ENCODE measurements around the gene PHF23.
"Not testable (repeated sequence)": the region's sequence is repeated elsewhere in the genome, so short reads cannot be mapped to it uniquely, and the experiment has no call there.

PHF23 gene

GRCh38 chr17:7258731-7259554 is 19.7 kb upstream of the PHF23 start:
- in situ Hi-C loops (cut with MboI; ENCODE audit: low sequenced_read_pairs), result no loop called here

GRCh38 chr17:7256766-7257456 is 17.7 kb upstream of the PHF23 start:
- in situ Hi-C loops (cut with MboI; ENCODE audit: low sequenced_read_pairs), result no loop called here

- in situ Hi-C loops (cut with MboI; ENCODE audit: low sequenced_read_pairs), result no loop called here
These were observed 15.3 kb upstream of the PHF23 start for GRCh38 chr17:7254511-7254910.

- in situ Hi-C loops (cut with MboI; ENCODE audit: low sequenced_read_pairs), result no loop called here
These were observed 13.8 kb upstream of the PHF23 start for GRCh38 chr17:7253082-7253481.

GRCh38 chr17:7252176-7253043 is 13.2 kb upstream of the PHF23 start, which contains the start of gene ELP5:
Gene ELP5, plus strand, starts transcription at chr17:7252215. Its CDS starts 336 bp downstream, at chr17:7252551.
- in situ Hi-C loops (cut with MboI; ENCODE audit: low sequenced_read_pairs), result no loop called here

- in situ Hi-C loops (cut with MboI; ENCODE audit: low sequenced_read_pairs), result no loop called here
These were observed 12.5 kb upstream of the PHF23 start, which contains the start of gene CTDNEP1 for GRCh38 chr17:7251661-7252175. Gene CTDNEP1, minus strand, starts transcription at chr17:7251734. Its CDS starts 438 bp downstream, at chr17:7251296.

GRCh38 chr17:7250695-7251627 is 11.7 kb upstream of the PHF23 start:
- in situ Hi-C loops (cut with MboI; ENCODE audit: low sequenced_read_pairs), result no loop called here

GRCh38 chr17:7249830-7250229 is 10.6 kb upstream of the PHF23 start:
- in situ Hi-C loops (cut with MboI; ENCODE audit: low sequenced_read_pairs), result no loop called here

- in situ Hi-C loops (cut with MboI; ENCODE audit: low sequenced_read_pairs), result no loop called here
These were observed 10.0 kb upstream of the PHF23 start for GRCh38 chr17:7249214-7249613.

GRCh38 chr17:7248796-7249195 is 9.5 kb upstream of the PHF23 start:
- in situ Hi-C loops (cut with MboI; ENCODE audit: low sequenced_read_pairs), result no loop called here

- in situ Hi-C loops (cut with MboI; ENCODE audit: low sequenced_read_pairs), result no loop called here
These were observed 7.5 kb upstream of the PHF23 start for GRCh38 chr17:7246779-7247178.

- in situ Hi-C loops (cut with MboI; ENCODE audit: low sequenced_read_pairs), result not testable (repeated sequence)
These were observed 4.6 kb upstream of the PHF23 start for GRCh38 chr17:7243838-7244237.

GRCh38 chr17:7243453-7243729 is 4.1 kb upstream of the PHF23 start:
- in situ Hi-C loops (cut with MboI; ENCODE audit: low sequenced_read_pairs), result no loop called here

GRCh38 chr17:7242717-7243452 is 3.6 kb upstream of the PHF23 start:
- in situ Hi-C loops (cut with MboI; ENCODE audit: low sequenced_read_pairs), result no loop called here

- in situ Hi-C loops (cut with MboI; ENCODE audit: low sequenced_read_pairs), result no loop called here
These were observed 2.8 kb upstream of the PHF23 start, which contains the start of gene GABARAP for GRCh38 chr17:7241783-7242716. Gene GABARAP, minus strand, starts transcription at chr17:7242449. Its CDS starts 119 bp downstream, at chr17:7242330.

- in situ Hi-C loops (cut with MboI; ENCODE audit: low sequenced_read_pairs), result no loop called here
These were observed 2.0 kb upstream of the PHF23 start for GRCh38 chr17:7241090-7241733.

- in situ Hi-C loops (cut with MboI; ENCODE audit: low sequenced_read_pairs), result no loop called here
These were observed 1.1 kb upstream of the PHF23 start for GRCh38 chr17:7240375-7240774.

Measured in HL-60/S4 treated with phorbol 12-myristate 13-acetate at 8.2 ng/mL for 4 days and 3 days (cell line).